Adipose tissue (tissue), 3 donors: ENCODE measurements around the gene NUMBL. TPM values are rescaled to one million over a fixed set of nuclear protein-coding genes. Genes with fewer than 3 reads are reported as not detected.

Experiments used
- H3K27ac ChIP-seq: one replicate; pipeline ENCODE4 v1.5.1; 2013; ENCODE audit warnings: low read depth, low read length
- WGBS, 3 donors: extraction: QIAGEN DNeasy Blood & Tissue Kit; methylation state at CpG; one replicate each; pipeline ENCODE4 v1.1.7; 2013; 5-methylcytosine and 5-hydroxymethylcytosine counted together
- polyA plus RNA-seq, 3 donors: library from polyadenylated mRNA; stranded (reverse); fragments of 200-250 nt; gene quantifications; one replicate each; pipeline ENCODE4 v1.2.3, GENCODE V29; 2013
- donor health status: healthy with polysubstance abuse.
- donor health status: Bipolar disorder and iron deficiency.
- donor health status: healthy.

NUMBL gene
- polyA plus RNA-seq, 3 donors, result 7.1 to 30.7 (median 27.2) TPM

DNA sequence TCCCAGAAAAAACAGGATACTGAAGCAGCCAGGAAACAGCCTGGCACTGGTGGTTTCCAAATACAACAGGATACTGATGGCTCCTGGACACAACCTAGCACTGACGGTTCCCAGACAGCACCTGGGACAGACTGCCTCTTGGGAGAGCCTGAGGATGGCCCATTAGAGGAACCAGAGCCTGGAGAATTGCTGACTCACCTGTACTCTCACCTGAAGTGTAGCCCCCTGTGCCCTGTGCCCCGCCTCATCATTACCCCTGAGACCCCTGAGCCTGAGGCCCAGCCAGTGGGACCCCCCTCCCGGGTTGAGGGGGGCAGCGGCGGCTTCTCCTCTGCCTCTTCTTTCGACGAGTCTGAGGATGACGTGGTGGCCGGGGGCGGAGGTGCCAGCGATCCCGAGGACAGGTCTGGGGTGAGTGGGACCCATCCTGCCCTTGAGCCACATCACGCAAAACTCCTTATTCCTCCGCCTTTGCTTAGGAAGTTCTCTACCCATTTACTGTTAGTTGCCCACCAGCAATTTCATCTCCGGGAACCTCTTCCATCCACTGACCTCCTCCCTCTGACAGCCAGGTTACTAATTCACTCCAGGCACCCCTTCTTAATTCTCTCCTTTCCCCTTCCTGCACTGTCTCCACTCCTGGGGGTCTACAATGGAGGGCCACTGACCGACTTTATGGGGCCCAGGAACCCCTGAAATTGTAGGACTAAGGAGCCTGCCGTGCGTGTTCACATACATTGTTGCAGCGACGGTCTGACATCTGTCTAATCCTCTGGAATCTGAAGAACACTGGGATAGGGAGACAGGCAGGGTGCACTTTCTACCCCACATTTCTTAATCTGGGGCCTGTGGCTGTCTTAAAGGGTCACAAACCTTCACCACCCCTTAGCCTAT lies 27.7 kb upstream of the NUMBL start:
- WGBS, 3 donors, result 20 to 48% (median 45%) methylated on average over 19 to 20 of the region's 20 CpGs
- H3K27ac ChIP-seq, result peak overlapping the region; percentile 95

DNA sequence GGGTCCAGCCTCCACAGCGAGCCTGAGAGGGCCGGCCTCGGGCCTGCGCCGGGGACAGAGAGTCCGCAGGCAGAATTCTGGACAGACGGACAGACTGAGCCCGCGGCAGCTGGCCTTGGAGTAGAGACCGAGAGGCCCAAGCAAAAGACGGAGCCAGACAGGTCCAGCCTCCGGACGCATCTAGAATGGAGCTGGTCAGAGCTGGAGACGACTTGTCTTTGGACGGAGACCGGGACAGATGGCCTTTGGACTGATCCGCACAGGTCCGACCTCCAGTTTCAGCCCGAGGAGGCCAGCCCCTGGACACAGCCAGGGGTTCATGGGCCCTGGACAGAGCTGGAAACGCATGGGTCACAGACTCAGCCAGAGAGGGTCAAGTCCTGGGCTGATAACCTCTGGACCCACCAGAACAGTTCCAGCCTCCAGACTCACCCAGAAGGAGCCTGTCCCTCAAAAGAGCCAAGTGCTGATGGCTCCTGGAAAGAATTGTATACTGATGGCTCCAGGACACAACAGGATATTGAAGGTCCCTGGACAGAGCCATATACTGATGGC lies 27.0 kb upstream of the NUMBL start:
- WGBS, 3 donors, result 0 to 2% (median 2%) methylated on average over 20 of the region's 20 CpGs
- peak overlapping the region; percentile 95 for H3K27ac ChIP-seq

DNA sequence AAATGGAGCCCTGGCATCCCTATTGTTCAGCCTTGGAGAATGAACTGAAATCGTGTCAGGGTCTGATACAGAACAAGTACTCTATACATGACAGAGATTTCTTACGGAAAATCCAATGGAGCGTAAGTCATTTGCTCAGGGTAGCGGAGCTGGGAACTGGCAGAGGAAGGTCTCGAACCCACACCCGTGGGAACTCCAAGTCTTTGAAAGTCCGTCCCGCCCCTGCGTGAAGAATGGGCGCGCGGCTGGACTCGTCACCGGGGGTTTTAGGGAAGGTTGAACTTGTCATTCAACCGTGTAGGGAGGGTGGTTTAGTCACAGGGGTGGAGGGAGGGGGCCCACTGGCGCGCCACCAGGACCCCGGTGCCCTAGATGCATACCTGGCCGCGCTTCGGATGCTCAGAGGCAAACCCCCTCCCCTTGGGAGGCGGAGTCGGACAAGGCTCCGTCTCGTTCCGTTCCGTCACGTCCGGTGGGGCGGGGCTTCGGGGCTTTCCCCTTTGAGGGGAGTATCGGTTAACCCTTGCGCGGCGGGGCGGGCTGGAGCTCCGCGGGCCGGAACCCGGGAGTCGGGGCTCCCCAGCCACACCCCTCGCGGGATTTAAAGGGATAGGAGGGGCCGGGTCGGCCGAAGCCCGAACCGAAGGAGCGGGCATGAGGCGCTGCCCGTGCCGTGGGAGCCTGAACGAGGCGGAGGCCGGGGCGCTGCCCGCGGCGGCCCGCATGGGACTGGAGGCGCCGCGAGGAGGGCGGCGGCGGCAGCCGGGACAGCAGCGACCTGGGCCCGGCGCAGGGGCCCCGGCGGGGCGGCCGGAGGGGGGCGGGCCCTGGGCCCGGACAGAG lies 26.3 kb upstream of the NUMBL start, which contains the start of the genes COQ8B and ITPKC:
Gene COQ8B (minus strand): TSS at position 405 of the 843 bp plus-strand sequence. CDS start 2,254 bp downstream, outside the sequence.
Gene ITPKC (plus strand): TSS at position 631 of the 843 bp plus-strand sequence. CDS start 24 bp downstream, at position 655.
- peak within 1 kb of the TSS; percentile 95 for H3K27ac ChIP-seq
- WGBS, 3 donors, result 0 to 1% (median 0%) methylated on average over 74 to 76 of the region's 76 CpGs

DNA sequence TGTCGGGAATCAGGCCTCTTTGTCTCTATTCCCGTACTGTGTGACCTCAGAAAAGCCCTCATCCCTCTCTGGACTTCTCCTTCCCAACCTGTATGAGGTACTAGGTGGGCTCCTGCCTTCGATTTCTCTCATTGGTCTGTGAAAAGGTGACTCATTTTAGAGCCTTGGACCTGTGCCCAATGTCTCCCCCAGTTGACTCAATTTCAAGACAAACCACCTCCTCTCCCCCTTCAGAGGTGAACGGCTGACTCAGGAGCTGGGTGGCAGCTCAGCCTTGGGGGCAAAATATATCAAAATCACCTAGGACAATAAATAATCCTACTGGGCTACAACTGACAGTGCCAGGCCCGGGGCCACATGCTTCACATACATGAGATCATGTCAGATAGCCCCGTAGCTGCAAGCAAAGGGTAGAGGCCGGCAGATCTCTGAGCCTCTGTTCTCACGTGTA lies 25.6 kb upstream of the NUMBL start:
- 4 to 7% (median 5%) methylated on average over 8 of the region's 8 CpGs for WGBS, 3 donors
- H3K27ac ChIP-seq, result peak overlapping the region; percentile 95

DNA sequence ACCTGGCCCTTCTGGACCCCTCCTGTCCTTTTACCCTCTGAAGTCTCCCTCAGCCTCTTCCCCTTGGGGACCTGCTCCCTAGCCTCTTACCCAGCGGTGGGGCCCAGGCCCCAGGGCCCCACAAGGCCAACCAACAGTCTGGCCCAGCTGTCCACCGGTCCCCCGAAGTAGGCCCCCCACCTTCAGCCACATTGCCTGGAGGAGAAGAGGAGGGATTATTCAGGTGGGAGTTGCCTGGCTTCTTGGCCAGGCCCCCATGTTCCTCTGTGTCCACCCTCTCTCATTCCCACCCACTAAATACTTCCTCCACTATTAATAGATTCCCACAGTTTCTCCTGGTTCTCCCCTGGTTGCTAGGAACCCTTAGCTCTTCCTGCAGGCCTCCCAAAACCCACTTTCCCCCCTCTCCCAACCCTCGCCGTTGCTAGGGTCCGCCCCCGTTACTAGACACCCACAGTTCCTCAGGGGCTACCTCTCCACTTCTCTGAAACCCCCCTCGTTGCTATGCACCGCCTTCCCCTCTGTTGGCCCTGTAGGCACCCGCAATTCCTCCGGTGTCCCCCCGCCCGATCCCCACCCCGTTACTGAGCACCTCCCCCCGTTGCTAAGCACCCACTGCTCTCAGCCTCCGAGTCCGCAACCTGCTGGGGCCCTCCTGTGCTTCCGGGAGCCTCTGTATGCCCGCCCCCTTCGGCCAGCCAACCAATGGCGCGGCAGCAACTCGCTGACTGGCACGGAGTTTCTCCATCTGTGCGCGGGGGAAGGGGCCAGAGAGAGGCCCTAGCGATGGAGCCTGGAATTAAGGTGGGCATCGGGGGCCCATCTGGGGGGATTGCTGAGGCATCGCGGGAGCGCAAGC lies 24.2 kb upstream of the NUMBL start:
- 2 to 4% (median 3%) methylated on average over 31 of the region's 31 CpGs for WGBS, 3 donors
- peak overlapping the region; percentile 89 for H3K27ac ChIP-seq

DNA sequence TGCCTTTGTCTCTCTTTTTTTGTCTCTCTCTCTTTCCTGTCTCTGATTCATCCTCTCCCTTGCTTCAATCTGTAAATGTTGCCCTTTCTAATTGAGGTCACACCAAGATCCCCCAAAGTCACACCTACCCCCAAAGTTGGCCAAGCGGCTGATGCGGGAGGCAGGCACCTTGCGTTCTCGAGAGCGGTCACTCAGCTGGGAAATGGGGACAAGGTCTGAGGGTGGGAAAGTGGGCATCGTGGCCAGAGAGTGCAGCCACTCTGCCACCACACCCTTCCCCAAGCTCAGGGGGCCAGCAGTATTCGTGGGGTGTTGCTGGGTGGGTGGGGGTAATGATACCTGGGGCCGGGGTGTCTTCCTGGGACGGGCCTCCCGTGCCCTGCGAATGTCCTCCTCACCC lies 23.5 kb upstream of the NUMBL start:
- 83 to 88% (median 87%) methylated on average over 11 of the region's 11 CpGs for WGBS, 3 donors
- no peak overlapping the region for H3K27ac ChIP-seq

DNA sequence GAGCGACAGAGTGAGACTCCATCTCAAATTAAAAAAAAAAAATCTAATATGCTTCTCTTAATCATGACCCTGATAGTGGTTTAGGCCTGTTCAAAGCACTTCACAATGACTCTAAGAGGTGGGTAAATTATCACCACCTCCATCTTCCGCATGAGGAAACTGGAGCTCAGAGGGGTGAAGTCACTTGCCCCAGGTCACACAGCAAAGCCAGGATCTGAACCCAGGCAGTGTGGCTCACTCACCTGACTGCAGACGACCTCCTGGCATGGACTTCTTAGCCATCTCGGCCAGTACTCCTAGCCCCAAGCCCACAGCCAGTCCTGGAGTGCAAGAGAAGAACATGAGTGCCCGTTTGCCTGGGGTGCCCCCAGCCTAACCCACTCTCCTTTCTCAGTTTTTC lies 19.4 kb upstream of the NUMBL start:
- WGBS, 3 donors, result 90 to 93% (median 91%) methylated on average over 5 of the region's 5 CpGs
- H3K27ac ChIP-seq, result no peak overlapping the region

DNA sequence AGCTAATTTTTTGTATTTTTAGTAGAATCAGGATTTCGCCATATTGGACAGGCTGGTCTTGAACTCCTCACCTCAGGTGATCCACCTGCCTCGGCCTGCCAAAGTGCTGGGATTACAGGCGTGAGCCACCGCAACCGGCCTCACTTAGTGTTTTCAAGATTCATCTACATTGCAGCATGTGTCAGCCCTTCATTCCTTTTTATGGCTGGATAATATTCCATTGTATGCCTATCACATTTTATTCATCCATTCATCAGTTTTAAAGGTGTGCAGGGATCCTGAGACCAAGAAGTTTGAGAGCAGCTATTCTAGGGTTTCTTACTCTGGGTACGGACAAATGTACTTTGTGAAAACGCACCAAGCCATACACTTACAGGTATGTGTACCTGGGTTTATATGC lies 17.2 kb upstream of the NUMBL start:
- H3K27ac ChIP-seq, result no peak overlapping the region
- WGBS, 3 donors, result 96 to 97% (median 97%) methylated on average over 7 of the region's 7 CpGs

DNA sequence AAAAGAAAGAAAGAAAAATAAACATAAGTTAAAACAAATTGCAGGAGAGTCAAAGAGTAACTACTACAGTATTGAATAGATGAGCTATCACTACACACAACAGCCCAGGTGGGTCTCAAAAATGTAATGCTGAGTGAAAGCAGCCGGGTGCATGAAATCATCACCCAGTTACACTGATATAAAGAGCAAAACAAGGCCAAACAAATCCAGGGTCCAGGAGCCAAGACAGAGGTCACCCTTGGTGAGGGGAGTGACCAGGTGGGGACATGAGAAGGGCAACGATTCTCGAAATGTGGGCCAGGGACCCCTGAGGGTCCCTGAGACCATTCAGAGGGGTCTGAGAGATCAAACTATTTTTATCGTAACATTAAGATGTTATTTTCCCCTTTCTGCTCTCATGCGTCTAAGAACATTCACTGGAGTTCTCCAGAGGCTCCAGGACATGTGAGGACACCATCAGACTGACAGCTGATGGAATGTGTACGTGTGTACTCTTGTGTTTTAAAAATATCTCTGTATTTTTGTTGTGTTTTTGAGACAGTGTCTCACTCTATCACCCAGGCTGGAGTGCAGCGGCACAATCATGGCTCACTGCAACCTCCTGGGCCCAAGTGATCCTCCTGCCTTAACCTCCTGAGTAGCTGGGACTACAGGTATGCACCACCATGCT lies 15.6 kb upstream of the NUMBL start:
- WGBS, 3 donors, result 79 to 90% (median 87%) methylated on average over 7 of the region's 7 CpGs
- no peak overlapping the region for H3K27ac ChIP-seq

DNA sequence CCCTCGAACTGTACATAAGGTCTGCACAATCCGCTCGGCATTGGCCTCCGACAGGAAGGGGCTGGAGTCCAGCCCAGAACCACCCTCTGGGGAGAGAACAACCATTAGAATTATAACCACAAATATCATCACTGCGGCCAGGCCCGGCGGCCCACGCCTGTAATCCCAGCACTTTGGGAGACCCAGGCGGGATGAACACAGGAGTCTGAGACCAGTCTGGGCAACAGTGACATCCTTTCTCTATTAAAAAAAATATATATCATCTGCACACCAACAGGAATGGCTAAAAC lies 14.9 kb upstream of the NUMBL start:
- WGBS, 3 donors, result 61 to 86% (median 62%) methylated on average over 9 of the region's 9 CpGs
- H3K27ac ChIP-seq, result no peak overlapping the region

DNA sequence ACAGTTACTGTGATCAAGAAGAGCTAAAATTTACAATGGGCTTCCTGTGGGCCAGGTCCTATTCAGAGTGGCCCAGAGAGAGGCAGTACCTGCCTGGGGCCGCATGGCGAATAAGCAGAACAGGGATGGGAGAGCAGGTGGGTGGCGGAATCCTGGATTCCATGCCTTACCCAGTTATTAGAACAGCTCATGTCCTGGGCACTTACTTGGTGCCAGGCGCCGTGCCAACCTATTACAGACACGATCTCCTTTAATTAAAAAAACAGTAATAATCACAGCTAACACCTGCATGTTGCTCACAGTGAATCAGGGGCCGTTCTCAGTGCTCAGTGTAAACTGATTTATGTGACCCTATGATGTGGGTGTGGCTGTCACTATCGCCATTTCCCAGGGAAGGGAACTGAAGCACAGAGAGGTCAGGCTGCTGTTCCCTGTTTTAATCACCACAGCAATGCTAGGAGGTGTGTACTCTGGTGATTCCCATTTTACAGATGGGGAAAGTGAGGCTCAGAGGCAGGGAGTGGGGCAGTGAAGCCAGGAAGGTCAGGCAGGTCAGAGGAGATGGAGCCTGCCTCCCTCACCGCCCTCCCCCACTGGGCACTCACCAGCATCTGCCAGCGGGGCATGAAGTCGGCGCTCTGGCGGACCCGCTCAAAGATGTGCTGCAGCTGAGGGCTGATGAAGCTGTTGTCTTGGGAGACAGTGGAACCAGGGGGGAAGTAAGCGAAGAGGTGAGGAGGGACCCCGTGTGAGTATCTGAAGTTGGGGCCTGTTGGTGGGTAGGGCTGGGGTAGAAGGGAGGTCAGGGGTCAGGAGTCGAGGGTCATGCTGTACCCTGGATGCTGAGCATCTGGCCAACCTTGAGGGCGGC lies 14.3 kb upstream of the NUMBL start:
- H3K27ac ChIP-seq, result no peak overlapping the region
- 85 to 89% (median 86%) methylated on average over 18 of the region's 18 CpGs for WGBS, 3 donors

DNA sequence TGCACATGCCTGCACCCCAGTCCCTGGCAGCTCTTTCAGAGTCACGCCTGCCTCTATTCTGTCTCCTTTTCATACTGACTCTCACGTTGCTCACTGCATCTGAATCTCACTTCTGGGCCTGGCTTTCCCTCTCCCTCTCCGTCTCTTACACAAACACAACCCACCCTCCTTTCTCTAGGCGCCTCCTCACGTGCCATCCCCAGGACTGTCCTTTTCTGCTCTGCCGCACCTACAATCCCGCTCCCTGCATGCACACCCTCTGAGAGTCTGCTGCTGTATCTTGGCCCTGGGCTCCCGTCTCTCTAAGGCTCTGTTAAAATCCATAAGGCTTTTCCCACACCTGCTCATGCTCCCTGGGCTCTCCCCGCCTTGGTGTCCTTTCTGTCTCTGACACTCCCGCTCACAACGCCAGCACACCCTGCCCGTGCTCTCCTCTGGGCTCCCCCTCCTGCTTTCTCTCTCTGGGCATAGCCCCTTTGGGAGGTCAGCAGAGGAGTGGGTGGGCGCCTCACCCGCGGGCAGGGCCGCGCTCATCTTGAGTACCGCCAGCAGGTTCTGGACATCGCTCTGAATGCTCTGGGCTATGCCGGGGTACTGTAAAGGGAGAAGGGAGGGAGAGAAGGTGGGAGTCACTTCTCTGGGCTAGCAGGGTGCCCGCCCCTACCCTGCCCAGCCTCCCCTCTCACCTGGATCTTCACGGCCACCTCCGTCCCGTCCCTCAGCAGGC lies 12.7 kb upstream of the NUMBL start:
- H3K27ac ChIP-seq, result no peak overlapping the region
- WGBS, 3 donors, result 88 to 96% (median 92%) methylated on average over 22 to 24 of the region's 24 CpGs

DNA sequence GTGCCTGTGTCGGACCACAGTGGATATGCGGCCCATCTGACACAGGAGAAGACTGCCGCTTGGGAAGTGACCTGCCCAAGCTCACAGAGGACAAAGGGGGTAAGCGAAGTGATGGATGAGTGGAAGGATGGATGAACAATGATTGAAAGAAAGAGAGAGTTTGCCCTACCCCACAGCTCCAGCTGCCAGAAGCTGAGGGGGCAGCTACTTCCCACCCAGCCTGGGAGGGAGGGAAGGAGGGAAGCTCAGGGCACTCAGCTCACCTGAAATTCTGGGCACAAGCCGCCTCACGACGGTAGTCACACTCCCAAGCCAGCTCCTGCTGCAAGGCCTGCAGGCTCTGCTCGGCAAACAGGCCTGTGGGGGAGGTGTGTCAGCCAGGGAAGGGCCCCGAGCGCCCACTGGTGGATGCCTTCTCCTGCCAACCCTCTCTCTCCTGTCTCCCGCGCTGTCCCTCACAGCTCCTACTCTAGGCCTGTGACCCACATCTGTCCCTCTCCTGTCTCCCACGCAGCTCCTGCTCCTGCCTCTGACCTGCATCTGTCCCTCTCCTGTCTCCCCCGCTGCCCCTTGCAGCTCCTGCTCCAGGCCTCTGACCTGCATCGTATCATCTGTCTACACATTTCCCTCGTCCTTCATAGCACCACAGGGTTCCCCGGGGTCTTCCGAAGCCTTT lies 12.0 kb upstream of the NUMBL start:
- H3K27ac ChIP-seq, result no peak overlapping the region
- 72 to 82% (median 80%) methylated on average over 14 to 18 of the region's 18 CpGs for WGBS, 3 donors

DNA sequence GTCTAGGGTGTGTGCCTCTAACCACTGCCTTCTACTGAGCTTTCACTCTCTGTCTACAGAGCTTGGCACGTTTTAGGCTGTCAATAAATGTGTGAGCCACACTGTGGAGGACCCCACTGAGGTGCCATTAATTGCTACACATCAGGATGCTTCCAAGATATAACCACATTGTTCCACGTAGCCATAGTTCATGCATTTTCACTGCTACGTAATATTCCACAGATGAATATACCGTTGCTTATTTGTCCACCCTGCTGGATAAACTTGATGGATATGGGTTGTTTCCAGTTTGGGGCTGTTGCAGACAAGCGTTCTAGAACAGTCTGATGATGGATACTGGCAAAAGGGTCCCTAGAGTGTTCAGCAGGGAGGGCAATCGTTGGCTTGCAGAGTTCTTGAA lies 11.3 kb upstream of the NUMBL start:
- H3K27ac ChIP-seq, result no peak overlapping the region
- 95 to 97% (median 96%) methylated on average over 6 of the region's 6 CpGs for WGBS, 3 donors

DNA sequence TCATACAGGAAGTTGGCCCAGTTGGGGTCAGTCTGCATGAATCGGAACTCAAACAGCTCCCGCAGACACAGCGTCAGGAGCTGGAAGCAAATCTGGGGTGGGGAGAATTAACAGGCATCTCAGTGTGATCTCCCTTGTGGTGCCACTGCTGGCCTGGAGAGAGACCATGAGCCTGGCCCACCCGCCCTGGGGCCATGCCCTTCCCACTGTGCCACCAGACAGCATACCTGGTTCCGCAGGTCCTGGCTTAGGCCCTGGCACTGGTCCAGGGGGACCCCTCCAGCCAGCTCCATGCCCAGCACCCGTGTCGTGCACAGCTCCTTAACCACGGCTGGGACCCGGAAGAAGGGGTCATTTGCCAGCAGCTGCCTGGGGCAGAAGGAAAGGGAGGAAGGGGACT lies 9.6 kb upstream of the NUMBL start:
- 94 to 97% (median 95%) methylated on average over 7 to 9 of the region's 9 CpGs for WGBS, 3 donors
- H3K27ac ChIP-seq, result no peak overlapping the region

DNA sequence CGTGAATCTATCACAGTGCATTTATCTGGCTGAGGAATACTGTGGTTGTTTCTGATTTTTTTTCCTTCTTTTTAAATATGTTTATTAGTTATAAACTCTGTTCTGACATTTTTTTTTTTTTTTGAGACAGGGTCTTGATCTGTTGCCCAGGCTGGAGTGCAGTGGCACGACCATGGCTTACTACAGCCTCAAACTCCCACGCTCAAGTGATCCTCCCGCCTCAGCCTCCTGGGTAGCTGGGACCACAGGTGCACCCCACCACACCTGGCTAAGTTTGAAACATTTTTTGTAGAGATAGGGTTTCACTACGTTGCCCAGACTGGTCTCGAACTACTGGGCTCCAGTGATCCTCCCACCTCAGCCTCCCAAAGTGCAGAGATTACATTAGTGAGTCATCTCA lies 6.6 kb upstream of the NUMBL start:
- WGBS, 3 donors, result 96 to 98% (median 97%) methylated on average over 6 of the region's 6 CpGs
- no peak overlapping the region for H3K27ac ChIP-seq
